ENCODE data around the gene IGF2BP3. TPM values are rescaled to one million over a fixed set of nuclear protein-coding genes. Genes with fewer than 3 reads are reported as not detected.
"Not testable (repeated sequence)": the region's sequence is repeated elsewhere in the genome, so short reads cannot be mapped to it uniquely, and the experiment has no call there.

The IGF2BP3 gene
- total RNA-seq, 2 experiments from 2014 or later: 0.37 to 0.94 TPM

GRCh38 chr7:23335136-23335535, 135.2 kb downstream of the IGF2BP3 start:
- Mint-ChIP-seq H3K27ac (no peak overlapping the region), H3K36me3 (no peaks in the 10 kb centered on the region), H3K4me1 (peaks cover 1% of the 10 kb centered on the region), H3K4me3 (no peak overlapping the region), H3K9me3 (no peaks in the 10 kb centered on the region), H3K27me3 (peaks cover 11% of the 10 kb centered on the region)
- ATAC-seq (ENCODE audit: low read depth) (no peak), DNase-seq (no peak)
- POLR2A ChIA-PET: no interaction called here

- ATAC-seq (ENCODE audit: low read depth): no peak
- Mint-ChIP-seq H3K36me3 (no peaks in the 10 kb centered on the region), H3K4me3 (no peak overlapping the region), H3K4me1 (peaks cover 1% of the 10 kb centered on the region), H3K27ac (no peak overlapping the region), H3K27me3 (peaks cover 11% of the 10 kb centered on the region), H3K9me3 (no peaks in the 10 kb centered on the region)
- POLR2A ChIA-PET: no interaction called here
- DNase-seq: no peak
These were observed 135.7 kb downstream of the IGF2BP3 start for GRCh38 chr7:23334482-23335056.

GRCh38 chr7:23333671-23334246, 136.5 kb downstream of the IGF2BP3 start:
- H3K4me3 Mint-ChIP-seq: no peak overlapping the region
- POLR2A ChIA-PET: no interaction called here
- H3K27me3 Mint-ChIP-seq: peaks cover 11% of the 10 kb centered on the region
- no peak overlapping the region for H3K27ac Mint-ChIP-seq
- DNase-seq (no peak), ATAC-seq (ENCODE audit: low read depth) (no peak)
- H3K4me1 Mint-ChIP-seq: peaks cover 1% of the 10 kb centered on the region
- H3K36me3 Mint-ChIP-seq: no peaks in the 10 kb centered on the region
- H3K9me3 Mint-ChIP-seq: no peaks in the 10 kb centered on the region

- ATAC-seq (ENCODE audit: low read depth) (no peak), DNase-seq (no peak)
- Mint-ChIP-seq H3K4me1 (peaks cover 1% of the 10 kb centered on the region), H3K27me3 (peaks cover 9% of the 10 kb centered on the region), H3K36me3 (no peaks in the 10 kb centered on the region), H3K4me3 (no peak overlapping the region), H3K9me3 (no peaks in the 10 kb centered on the region), H3K27ac (no peak overlapping the region)
- POLR2A ChIA-PET: no interaction called here
These were observed 137.2 kb downstream of the IGF2BP3 start for GRCh38 chr7:23332910-23333612.

GRCh38 chr7:23332193-23332592, 138.1 kb downstream of the IGF2BP3 start:
- ATAC-seq (ENCODE audit: low read depth) (no peak), DNase-seq (no peak)
- Mint-ChIP-seq H3K4me3 (no peak overlapping the region), H3K9me3 (no peaks in the 10 kb centered on the region), H3K27ac (no peak overlapping the region), H3K27me3 (peaks cover 9% of the 10 kb centered on the region), H3K4me1 (peaks cover 1% of the 10 kb centered on the region), H3K36me3 (no peaks in the 10 kb centered on the region)
- POLR2A ChIA-PET: no interaction called here

GRCh38 chr7:23331132-23331531, 139.2 kb downstream of the IGF2BP3 start:
- H3K4me3 Mint-ChIP-seq: no peak overlapping the region

GRCh38 chr7:23315366-23315765, 154.9 kb downstream of the IGF2BP3 start:
- Mint-ChIP-seq H3K36me3 (peaks cover 3% of the 10 kb centered on the region), H3K27me3 (no peaks in the 10 kb centered on the region), H3K27ac (no peak overlapping the region), H3K4me1 (peaks cover 6% of the 10 kb centered on the region), H3K9me3 (no peaks in the 10 kb centered on the region), H3K4me3 (no peak overlapping the region)
- ATAC-seq (ENCODE audit: low read depth) (no peak), DNase-seq (no peak)
- POLR2A ChIA-PET: interaction anchor here (1.0 kb wide), 1 partner anchor 26 kb away, joined by 3 read pairs; no protein-coding TSS in a partner anchor

More at GRCh38 chr7:23331132-23331531, 139.2 kb downstream of the IGF2BP3 start:
- no peak for DNase-seq
- no peaks in the 10 kb centered on the region for H3K9me3 Mint-ChIP-seq
- no peak overlapping the region for H3K27ac Mint-ChIP-seq
- H3K36me3 Mint-ChIP-seq: no peaks in the 10 kb centered on the region
- POLR2A ChIA-PET: no interaction called here
- H3K27me3 Mint-ChIP-seq: peaks cover 9% of the 10 kb centered on the region
- peaks cover 1% of the 10 kb centered on the region for H3K4me1 Mint-ChIP-seq
- ATAC-seq (ENCODE audit: low read depth): no peak

GRCh38 chr7:23312141-23312540, 158.2 kb downstream of the IGF2BP3 start:
- ATAC-seq (ENCODE audit: low read depth); H3K9me3 Mint-ChIP-seq; H3K27me3 Mint-ChIP-seq; H3K4me1 Mint-ChIP-seq; POLR2A ChIA-PET; H3K27ac Mint-ChIP-seq; H3K4me3 Mint-ChIP-seq; DNase-seq: not testable (repeated sequence)
- peaks cover 12% of the 10 kb centered on the region for H3K36me3 Mint-ChIP-seq

- Mint-ChIP-seq H3K9me3 (no peaks in the 10 kb centered on the region), H3K4me3 (no peak overlapping the region), H3K36me3 (peaks cover 32% of the 10 kb centered on the region), H3K4me1 (peaks cover 26% of the 10 kb centered on the region), H3K27ac (no peak overlapping the region), H3K27me3 (no peaks in the 10 kb centered on the region)
- POLR2A ChIA-PET: no interaction called here
- DNase-seq (no peak), ATAC-seq (ENCODE audit: low read depth) (no peak)
These were observed 161.5 kb downstream of the IGF2BP3 start for GRCh38 chr7:23308754-23309153.

GRCh38 chr7:23306936-23307521, 163.3 kb downstream of the IGF2BP3 start:
- POLR2A ChIA-PET: no interaction called here
- Mint-ChIP-seq H3K4me3 (no peak overlapping the region), H3K9me3 (no peaks in the 10 kb centered on the region), H3K36me3 (peaks cover 41% of the 10 kb centered on the region), H3K4me1 (peaks cover 31% of the 10 kb centered on the region), H3K27me3 (no peaks in the 10 kb centered on the region), H3K27ac (no peak overlapping the region)
- DNase-seq (no peak), ATAC-seq (ENCODE audit: low read depth) (no peak)

- ATAC-seq (ENCODE audit: low read depth): no peak
- Mint-ChIP-seq H3K4me3 (peak overlapping the region; percentile 97), H3K27me3 (no peaks in the 10 kb centered on the region), H3K4me1 (peaks cover 38% of the 10 kb centered on the region), H3K27ac (peak overlapping the region; percentile 96), H3K36me3 (peaks cover 23% of the 10 kb centered on the region), H3K9me3 (peaks cover 5% of the 10 kb centered on the region)
- no peak for DNase-seq
- POLR2A ChIA-PET: interaction anchor here (0.6 to 1.3 kb wide), 4 partner anchors 10 to 237 kb away, joined by 3 to 6 read pairs (median 4); no protein-coding TSS in a partner anchor
These were observed 170.5 kb downstream of the IGF2BP3 start for GRCh38 chr7:23299770-23300300.

GRCh38 chr7:23298885-23299769, 171.2 kb downstream of the IGF2BP3 start, which contains the start of gene MALSU1:
TSS of gene MALSU1 (plus strand) at chr7:23299339. CDS start at chr7:23299353, 14 bp downstream.
- H3K9me3 Mint-ChIP-seq: peaks cover 5% of the 10 kb centered on the region
- H3K4me1 Mint-ChIP-seq: peaks cover 31% of the 10 kb centered on the region
- peak within 1 kb of the TSS; percentile 97 for H3K4me3 Mint-ChIP-seq
- H3K36me3 Mint-ChIP-seq: peaks cover 16% of the 10 kb centered on the region
- ATAC-seq (ENCODE audit: low read depth) (peak; percentile 99), DNase-seq (peak; percentile 95)
- POLR2A ChIA-PET: interaction anchor here (0.6 to 1.4 kb wide), 9 partner anchors 9 to 517 kb away, joined by 3 to 5 read pairs (median 3); no protein-coding TSS in a partner anchor
- peak within 1 kb of the TSS; percentile 96 for H3K27ac Mint-ChIP-seq
- H3K27me3 Mint-ChIP-seq: no peaks in the 10 kb centered on the region

Data from activated naive CD8-positive, alpha-beta T cell treated with anti-CD3 and anti-CD28 coated beads, Interleukin-2, amount 10 ng/mL, durations not matched to agents 7 days and 5 days (primary cell).